HG03558 (cell line): ENCODE results near the gene SRRT.
"Not testable (repeated sequence)": the region's sequence is repeated elsewhere in the genome, so short reads cannot be mapped to it uniquely, and the experiment has no call there.

Source experiments
- ATAC-seq: cut with Tn5 transposase; IDR thresholded peaks from one replicate; pipeline ENCODE4 v1.9.1; 2021; ENCODE audit warnings: moderate number of reproducible peaks; ENCODE audit not compliant: unreplicated experiment; ENCODE audit errors: extremely low read depth

The SRRT gene

DNA sequence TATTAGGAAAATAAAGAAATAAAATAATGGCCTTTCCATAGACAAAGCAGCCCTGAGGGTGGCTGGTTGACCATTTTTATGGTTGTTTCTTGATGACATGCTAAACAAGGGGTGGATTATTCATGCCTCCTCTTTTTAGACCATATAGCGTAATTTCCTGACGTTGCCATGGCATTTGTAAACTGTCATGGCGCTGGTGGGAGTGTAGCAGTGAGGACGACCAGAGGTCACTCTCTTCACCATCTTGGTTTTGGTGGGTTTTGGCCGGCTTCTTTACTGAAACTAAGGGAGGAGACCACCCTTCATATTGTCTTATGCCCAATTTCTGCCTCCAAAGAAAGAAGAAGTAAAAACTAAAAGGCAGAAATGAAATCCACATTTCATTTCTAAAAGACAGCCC, 44.4 kb downstream of the SRRT start:
- ATAC-seq, result not testable (repeated sequence)

DNA sequence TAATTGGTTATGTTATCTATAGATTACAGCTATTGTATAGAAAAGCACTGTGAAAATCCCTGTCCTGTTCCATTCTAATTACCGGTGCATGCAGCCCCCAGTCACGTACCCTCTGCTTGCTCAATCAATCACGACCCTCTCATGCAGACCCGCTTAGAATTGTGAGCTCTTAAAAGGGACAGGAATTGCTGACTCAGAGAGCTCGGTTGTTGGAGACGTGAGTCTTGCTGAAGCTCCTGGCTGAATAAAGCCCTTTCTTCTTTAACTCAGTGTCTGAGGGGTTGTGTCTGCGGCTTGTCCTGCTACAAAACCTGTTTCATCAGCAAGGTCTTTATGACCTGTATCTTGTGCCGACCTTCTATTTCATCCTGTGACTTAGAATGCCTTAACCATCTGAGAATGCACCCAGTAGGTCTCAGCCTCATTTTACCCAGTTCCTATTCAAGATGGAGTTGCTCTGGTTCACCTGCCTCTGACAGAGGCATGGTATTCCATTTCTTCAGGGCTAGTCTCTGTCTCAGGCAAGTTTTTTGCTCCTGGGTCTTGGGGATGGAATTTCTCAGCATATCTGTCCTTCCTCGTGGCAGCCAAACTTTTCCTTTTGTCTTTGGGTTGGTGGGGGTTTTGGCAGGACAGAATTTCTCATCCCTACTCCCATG, 45.0 kb downstream of the SRRT start:
- not testable (repeated sequence) for ATAC-seq

DNA sequence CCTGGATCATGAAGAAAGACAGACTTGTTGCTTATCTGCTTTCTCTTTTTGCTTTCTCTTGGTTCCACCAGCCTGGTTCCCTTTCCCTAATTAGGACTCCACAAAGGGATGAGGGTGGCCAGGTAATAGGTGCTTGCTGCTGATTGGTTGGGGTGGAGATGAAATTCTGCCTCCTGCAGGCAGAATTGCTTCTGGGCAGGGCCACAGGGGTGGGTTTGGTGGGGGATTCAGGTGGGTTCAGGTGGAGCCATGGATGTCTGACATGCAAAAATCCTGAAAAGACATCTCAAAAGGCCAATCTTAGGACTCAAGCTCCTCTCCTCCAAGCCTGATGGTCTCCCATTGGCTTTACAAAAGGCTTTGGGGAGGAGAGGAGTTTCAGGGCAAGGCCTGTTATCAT, 46.1 kb downstream of the SRRT start:
- no peak for ATAC-seq

DNA sequence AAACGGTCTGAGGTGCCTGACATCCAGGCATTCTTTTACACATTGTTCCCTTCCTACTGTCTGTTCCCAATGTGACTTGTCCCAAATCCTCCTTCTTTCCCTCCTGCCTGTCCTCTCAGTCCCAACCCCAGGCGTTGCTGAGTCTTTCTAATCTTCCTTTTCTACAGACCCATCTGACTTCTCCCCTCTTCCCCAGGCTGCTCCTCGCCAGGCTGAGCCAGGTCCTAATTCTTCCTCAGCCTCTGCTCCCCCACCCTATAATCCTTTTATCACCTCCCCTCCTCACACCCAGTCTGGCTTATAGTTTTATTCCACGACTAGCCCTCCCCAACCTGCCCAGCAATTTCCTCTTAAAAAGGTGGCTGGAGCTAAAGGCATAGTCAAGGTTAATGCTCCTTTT, 48.7 kb downstream of the SRRT start:
- ATAC-seq, result not testable (repeated sequence)

DNA sequence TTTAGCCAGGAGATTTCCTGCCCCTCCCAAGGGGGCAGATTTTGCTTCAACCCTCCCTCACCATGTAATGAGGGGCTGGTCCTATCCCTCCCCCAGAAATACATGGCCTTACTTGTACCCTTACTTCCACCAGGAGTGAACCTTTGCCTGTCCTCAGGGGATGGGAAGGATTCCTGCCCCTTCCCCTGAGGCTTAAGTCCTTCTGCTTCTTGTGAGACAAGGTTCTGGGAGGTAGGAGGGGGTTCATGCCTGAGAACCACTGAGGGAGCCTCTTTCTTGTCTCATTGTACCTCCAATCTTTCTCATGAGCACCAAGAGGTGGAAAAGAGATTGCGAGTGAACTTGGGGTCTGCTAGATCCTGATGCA, 54.9 kb downstream of the SRRT start:
- no peak for ATAC-seq

DNA sequence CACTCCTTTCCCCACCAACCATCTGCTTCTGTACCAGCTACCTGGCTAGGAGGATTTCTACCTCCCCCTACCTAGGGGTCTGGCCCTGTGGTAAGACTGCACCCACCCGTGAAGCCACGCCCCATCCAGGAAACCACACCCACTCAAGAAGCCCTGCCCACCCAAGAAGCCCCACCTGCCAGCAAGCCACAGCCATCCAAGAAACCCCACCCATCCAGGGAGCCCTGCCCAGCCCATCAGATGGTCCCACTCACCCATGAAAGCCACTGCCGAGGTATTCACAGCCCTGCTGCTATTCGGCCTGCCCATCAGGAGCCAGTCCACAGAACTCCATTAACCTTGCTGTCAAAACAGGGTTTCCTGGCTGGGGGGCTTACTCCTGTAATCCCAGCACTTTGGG, 58.8 kb downstream of the SRRT start:
- ATAC-seq, result no peak

DNA sequence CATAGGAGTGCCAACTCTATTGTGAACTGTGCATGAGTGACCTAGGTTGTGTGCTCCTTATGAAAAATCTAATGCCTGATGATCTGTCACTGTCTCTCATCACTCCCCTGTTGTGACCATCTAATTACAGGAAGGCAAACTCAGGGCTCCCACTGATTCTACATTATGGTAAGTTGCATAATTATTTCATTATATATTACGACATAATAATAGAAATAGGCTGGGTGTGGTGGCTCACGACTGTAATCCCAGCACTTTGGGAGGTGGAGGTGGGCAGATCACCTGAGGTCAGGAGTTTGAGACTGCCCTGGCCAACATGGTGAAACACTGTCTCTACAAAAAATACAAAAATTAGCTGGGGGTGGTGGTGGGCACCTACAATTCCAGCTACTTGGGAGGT, 60.5 kb downstream of the SRRT start:
- ATAC-seq, result not testable (repeated sequence)

DNA sequence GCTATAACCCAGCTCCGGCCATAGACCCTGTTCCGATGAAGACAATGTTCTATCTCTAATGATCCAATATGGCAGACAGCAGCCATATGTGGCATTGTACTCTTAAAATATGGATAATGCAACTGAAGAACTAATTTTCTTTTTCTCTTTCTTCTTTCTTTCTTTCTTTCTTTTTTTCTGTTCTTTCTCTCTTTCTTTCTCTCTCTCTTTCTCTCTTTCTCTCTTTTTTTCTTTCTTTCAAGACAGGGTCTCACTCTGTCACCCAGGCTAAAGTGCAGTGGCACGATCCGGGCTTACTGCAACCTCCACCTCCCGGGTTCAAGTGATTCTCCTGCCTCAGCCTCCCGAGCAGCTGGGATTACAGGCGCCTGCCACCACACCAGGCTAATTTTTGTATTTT, 61.3 kb downstream of the SRRT start:
- not testable (repeated sequence) for ATAC-seq
